ENCODE measurements around the gene CAMSAP1. TPM values are rescaled to one million over a fixed set of nuclear protein-coding genes. Genes with fewer than 3 reads are reported as not detected.

CAMSAP1 gene
- total RNA-seq, 1 experiment from 2014 or later, result 30.7 TPM

- no peak for DNase-seq (ENCODE audit: low spot score)
Measured at GRCh38 chr9:135759676-135760300, 147.6 kb downstream of the CAMSAP1 start.

GRCh38 chr9:135758870-135759269 lies 148.5 kb downstream of the CAMSAP1 start:
- no peak for DNase-seq (ENCODE audit: low spot score)

Other genes with a start within 250 kb of the CAMSAP1 start
- gene LCN9, start 244.2 kb downstream of the CAMSAP1 start, total RNA-seq (2014; rRNA removed; shearing (Covaris generic)), result not detected in 2 replicates
- gene SOHLH1, start 208.1 kb downstream of the CAMSAP1 start, total RNA-seq (2014; rRNA removed; shearing (Covaris generic)), result not detected in 2 replicates
- not detected in 2 replicates for gene KCNT1, start 205.4 kb downstream of the CAMSAP1 start, total RNA-seq (2014; rRNA removed; shearing (Covaris generic))
- gene UBAC1, start 53.8 kb upstream of the CAMSAP1 start, total RNA-seq (2014; rRNA removed; shearing (Covaris generic)), result 113 and 145 TPM in 2 replicates
- 34.2 and 41.6 TPM in 2 replicates for gene NACC2, start 187.7 kb upstream of the CAMSAP1 start, total RNA-seq (2014; rRNA removed; shearing (Covaris generic))
- 70.4 and 81.1 TPM in 2 replicates for gene TMEM250, start 211.3 kb upstream of the CAMSAP1 start, total RNA-seq (2014; rRNA removed; shearing (Covaris generic))

Data from A172 (cell line).